AG04450 (cell line): ENCODE data around the gene ICAM5. TPM values are rescaled to one million over a fixed set of nuclear protein-coding genes. Genes with fewer than 3 reads are reported as not detected.

ENCODE experiments used
- CTCF ChIA-PET: fragments of 300-600, 350-600 bp; formaldehyde crosslinking; extraction: SDS; loops from one replicate; lab custom pipeline; 2022; ENCODE audit warnings: antibody characterized with exemption, inconsistent platforms; lab: Charles Lee
- POLR2A ChIA-PET: fragments of 350-600 bp; formaldehyde crosslinking; extraction: SDS; loops from one replicate; lab custom pipeline; 2021; ENCODE audit warnings: antibody characterized with exemption, inconsistent platforms; lab: Yijun Ruan, JAX
- DNase-seq: peaks from one replicate; pipeline ENCODE4 v3.0.0-alpha.2; 2011; ENCODE audit warnings: low read depth, low spot score
- H3K27ac ChIP-seq: one replicate; pipeline ENCODE4 v1.5.1; 2012; ENCODE audit warnings: low read depth, low read length, control low read depth
- H3K27me3 ChIP-seq: one replicate; pipeline ENCODE4 v1.6.0; 2012; ENCODE audit warnings: low read length; ENCODE audit not compliant: control insufficient read depth, insufficient read depth
- H3K4me3 ChIP-seq: 2 replicates; pipeline ENCODE4 v1.5.1; 2011; ENCODE audit warnings: mild to moderate bottlenecking, low read depth, low read length, control low read depth
- H3K9me3 ChIP-seq: 2 replicates; pipeline ENCODE4 v1.5.1; 2012; ENCODE audit warnings: low read length; ENCODE audit not compliant: control insufficient read depth, insufficient read depth
- CTCF ChIP-seq: IDR thresholded peaks from 2 replicates; pipeline ENCODE4 v1.5.1; 2011; ENCODE audit warnings: low read depth, low read length, control low read depth, inconsistent platforms
- polyA plus RNA-seq: library from polyadenylated mRNA; depleted of rRNA; stranded (reverse); fragments of >200 nt; gene quantifications from 2 replicates; pipeline ENCODE4 v1.2.3, GENCODE V29; 2011

Gene ICAM5
- polyA plus RNA-seq, 1 experiment: 3.8 TPM

- CTCF ChIA-PET: no interaction called here
These were observed 29.3 kb downstream of the ICAM5 start for GRCh38 chr19:10318807-10319682.

GRCh38 chr19:10320602-10321416, 31.1 kb downstream of the ICAM5 start:
- POLR2A ChIA-PET: no interaction called here
- H3K27ac ChIP-seq: no peak overlapping the region
- H3K9me3 ChIP-seq: no peaks in the 10 kb centered on the region; the same call in 1 of the 2 replicates
- CTCF ChIA-PET: no interaction called here
- TF ChIP-seq CTCF: no peak
- no peak overlapping the region for H3K4me3 ChIP-seq
- no peak for DNase-seq
- no peaks in the 10 kb centered on the region for H3K27me3 ChIP-seq

More at GRCh38 chr19:10318807-10319682, 29.3 kb downstream of the ICAM5 start:
- Histone ChIP-seq H3K27ac (no peak overlapping the region), H3K4me3 (no peak overlapping the region), H3K27me3 (no peaks in the 10 kb centered on the region), H3K9me3 (no peaks in the 10 kb centered on the region; the same call in 1 of the 2 replicates)
- DNase-seq: no peak
- TF ChIP-seq CTCF: no peak
- POLR2A ChIA-PET: interaction anchor here (0.7 to 1.6 kb wide), 2 partner anchors 12 to 16 kb away, joined by 3 to 4 read pairs; no protein-coding TSS in a partner anchor

GRCh38 chr19:10321417-10321797, 31.7 kb downstream of the ICAM5 start:
- Histone ChIP-seq H3K9me3 (no peaks in the 10 kb centered on the region; the same call in 1 of the 2 replicates), H3K27ac (no peak overlapping the region), H3K4me3 (no peak overlapping the region), H3K27me3 (no peaks in the 10 kb centered on the region)
- TF ChIP-seq CTCF: no peak
- DNase-seq: no peak
- POLR2A ChIA-PET: no interaction called here
- CTCF ChIA-PET: no interaction called here

- no peak overlapping the region for H3K4me3 ChIP-seq
- ChIA-PET POLR2A (no interaction called here), CTCF (no interaction called here)
- H3K27ac ChIP-seq: no peak overlapping the region
- DNase-seq: no peak
- no peaks in the 10 kb centered on the region for H3K27me3 ChIP-seq
- H3K9me3 ChIP-seq: no peaks in the 10 kb centered on the region; the same call in 1 of the 2 replicates
- TF ChIP-seq CTCF: no peak
These were observed 32.4 kb downstream of the ICAM5 start for GRCh38 chr19:10321874-10322835.
